Smooth muscle cell (in vitro differentiated cells): Measurements from ENCODE around the gene LMO7. TPM values are rescaled to one million over a fixed set of nuclear protein-coding genes. Genes with fewer than 3 reads are reported as not detected.

Experiments
- DNase-seq: peaks from one replicate; lab custom pipeline; 2025; ENCODE audit not compliant: unreplicated experiment; lab: John Stamatoyannopoulos, UW
- H2AFZ ChIP-seq: fragments of 200-600 bp; sonication (generic); 2 replicates; pipeline ENCODE4 v1.6.0; 2016; ENCODE audit warnings: antibody characterized with exemption, low read depth, mild to moderate bottlenecking
- H3F3A ChIP-seq: fragments of 200-600 bp; sonication (generic); 2 replicates; pipeline ENCODE4 v1.6.0; 2017; ENCODE audit warnings: antibody characterized with exemption, low read depth
- H3K27ac ChIP-seq: fragments of 200-600 bp; sonication (generic); 2 replicates; pipeline ENCODE4 v1.5.1; 2016; ENCODE audit warnings: low read depth, mild to moderate bottlenecking
- H3K27me3 ChIP-seq: fragments of 200-600 bp; sonication (generic); 2 replicates; pipeline ENCODE4 v1.6.1; 2016; ENCODE audit warnings: low read depth, mild to moderate bottlenecking
- H3K36me3 ChIP-seq: fragments of 200-600 bp; sonication (generic); 2 replicates; pipeline ENCODE4 v1.5.1; 2016; ENCODE audit warnings: low read depth
- H3K4me1 ChIP-seq: fragments of 200-600 bp; sonication (generic); 2 replicates; pipeline ENCODE4 v1.5.1; 2016; ENCODE audit warnings: low read depth
- H3K4me2 ChIP-seq: fragments of 200-600 bp; sonication (generic); 2 replicates; pipeline ENCODE4 v1.6.0; 2016; ENCODE audit warnings: mild to moderate bottlenecking
- H3K4me3 ChIP-seq: fragments of 200-600 bp; sonication (generic); 2 replicates; pipeline ENCODE4 v1.5.1; 2016; ENCODE audit warnings: mild to moderate bottlenecking
- H3K79me2 ChIP-seq: fragments of 200-600 bp; sonication (generic); 2 replicates; pipeline ENCODE4 v1.6.0; 2016; ENCODE audit warnings: low read depth, mild to moderate bottlenecking
- H3K9ac ChIP-seq: fragments of 200-600 bp; sonication (generic); 2 replicates; pipeline ENCODE4 v1.6.0; 2016; ENCODE audit warnings: low read depth
- H3K9me3 ChIP-seq: fragments of 200-600 bp; sonication (generic); replicated peaks from 2 replicates; pipeline ENCODE4 v1.5.1; 2016; ENCODE audit warnings: low read depth
- H4K20me1 ChIP-seq: fragments of 200-600 bp; sonication (generic); 2 replicates; pipeline ENCODE4 v1.6.0; 2016; ENCODE audit warnings: low read depth
- CTCF ChIP-seq: fragments of 200-600 bp; sonication (generic); IDR thresholded peaks from 2 replicates; pipeline ENCODE4 v1.5.1; 2017; ENCODE audit warnings: borderline replicate concordance, mild to moderate bottlenecking, antibody characterized with exemption; ENCODE audit not compliant: insufficient read depth, poor library complexity, severe bottlenecking
- WGBS: methylation state at CpG from one replicate; pipeline ENCODE4 v1.1.7; 2016; ENCODE audit warnings: low lambda C conversion rate; 5-methylcytosine and 5-hydroxymethylcytosine counted together
- polyA plus RNA-seq: library from polyadenylated mRNA; unstranded; fragments of >200 nt; fragmentation: Nextera tagmentation; extraction: Ambion mirVana; gene quantifications from 2 replicates; pipeline ENCODE4 v1.2.1, GENCODE V29; 2016
- total RNA-seq: library from RNA; depleted of rRNA; stranded (reverse); fragments of >200 nt; gene quantifications from 2 replicates; pipeline ENCODE4 v1.2.3, GENCODE V29; 2014

Gene LMO7
- total and polyA plus RNA-seq, 2 experiments from 2014 or later = 157 to 213 TPM

- Histone ChIP-seq H3K9me3 (no peaks in the 10 kb centered on the region), H3F3A (peaks cover 22% of the 10 kb centered on the region), H3K27ac (peak overlapping the region; percentile 90), H3K9ac (peak overlapping the region; percentile 75), H3K4me1 (peaks cover 12% of the 10 kb centered on the region), H3K36me3 (no peaks in the 10 kb centered on the region), H4K20me1 (peaks cover 47% of the 10 kb centered on the region), H2AFZ (peak overlapping the region; percentile 30), H3K27me3 (no peaks in the 10 kb centered on the region), H3K79me2 (peaks cover 54% of the 10 kb centered on the region), H3K4me3 (peak overlapping the region; percentile 76), H3K4me2 (peak overlapping the region; percentile 99)
- WGBS = under 1% methylated on average over 58 of the region's 58 CpGs
- peak; percentile 39 for DNase-seq
- no peak for TF ChIP-seq CTCF
Measured at GRCh38 chr13:75636436-75637180, 478 bp downstream of the LMO7 start.

GRCh38 chr13:75637181-75637750 lies 1.1 kb downstream of the LMO7 start:
- no peaks in the 10 kb centered on the region for H3K27me3 ChIP-seq
- peaks cover 19% of the 10 kb centered on the region for H3F3A ChIP-seq
- H4K20me1 ChIP-seq = peaks cover 54% of the 10 kb centered on the region
- H3K4me2 ChIP-seq = peak overlapping the region; percentile 99
- no peaks in the 10 kb centered on the region for H3K36me3 ChIP-seq
- H3K4me1 ChIP-seq = peaks cover 12% of the 10 kb centered on the region
- H3K79me2 ChIP-seq = peaks cover 60% of the 10 kb centered on the region
- H3K27ac ChIP-seq = no peak overlapping the region
- WGBS = 5% methylated on average over 15 of the region's 17 CpGs
- no peaks in the 10 kb centered on the region for H3K9me3 ChIP-seq
- H3K9ac ChIP-seq = peak overlapping the region; percentile 75
- peak overlapping the region; percentile 76 for H3K4me3 ChIP-seq
- no peak for TF ChIP-seq CTCF
- DNase-seq = no peak
- H2AFZ ChIP-seq = no peak overlapping the region

GRCh38 chr13:75639454-75639853 lies 3.3 kb downstream of the LMO7 start:
- H2AFZ ChIP-seq = no peak overlapping the region
- H4K20me1 ChIP-seq = peaks cover 76% of the 10 kb centered on the region
- H3K27me3 ChIP-seq = no peaks in the 10 kb centered on the region
- DNase-seq = no peak
- H3K4me3 ChIP-seq = peak overlapping the region; percentile 76
- WGBS = 77% methylated on average over 2 of the region's 2 CpGs
- no peak overlapping the region for H3K9ac ChIP-seq
- no peak for TF ChIP-seq CTCF
- peaks cover 82% of the 10 kb centered on the region for H3K79me2 ChIP-seq
- H3K4me1 ChIP-seq = peaks cover 12% of the 10 kb centered on the region
- no peak overlapping the region for H3K27ac ChIP-seq
- H3K4me2 ChIP-seq = peak overlapping the region; percentile 99
- no peaks in the 10 kb centered on the region for H3K9me3 ChIP-seq
- peaks cover 2% of the 10 kb centered on the region for H3K36me3 ChIP-seq
- H3F3A ChIP-seq = peaks cover 12% of the 10 kb centered on the region
